BJ (cell line): ENCODE measurements around the gene UBE2J1. TPM values are rescaled to one million over a fixed set of nuclear protein-coding genes. Genes with fewer than 3 reads are reported as not detected.
A peak's percentile ranks its signal among the peaks of the same experiment; 100 is the strongest.

Source experiments
- CTCF ChIA-PET: fragments of 350-600 bp; formaldehyde crosslinking; extraction: SDS; loops from one replicate; lab custom pipeline; 2021; ENCODE audit warnings: antibody characterized with exemption, inconsistent platforms; lab: Yijun Ruan, JAX
- POLR2A ChIA-PET: fragments of 300-600 bp; sonication (Branson Sonifier 250); formaldehyde crosslinking; extraction: SDS; loops from one replicate; lab custom pipeline; 2021; ENCODE audit warnings: antibody characterized with exemption; lab: Charles Lee
- DNase-seq: peaks from one replicate; pipeline ENCODE4 v3.0.0-alpha.2; 2011; ENCODE audit warnings: low read depth
- H3K27me3 ChIP-seq: 2 replicates; pipeline ENCODE4 v1.6.0; 2011; ENCODE audit warnings: low read length; ENCODE audit not compliant: control insufficient read depth, insufficient read depth
- H3K36me3 ChIP-seq: 2 replicates; pipeline ENCODE4 v1.5.1; 2011; ENCODE audit warnings: low read length; ENCODE audit not compliant: control insufficient read depth, insufficient read depth
- H3K4me3 ChIP-seq: 2 replicates; pipeline ENCODE4 v1.5.1; 2011; ENCODE audit warnings: low read depth, mild to moderate bottlenecking, control low read depth, low read length
- polyA plus RNA-seq: library from polyadenylated mRNA; depleted of rRNA; stranded (reverse); fragments of >200 nt; gene quantifications from 2 replicates; pipeline ENCODE4 v1.2.3, GENCODE V29; 2011
- TF ChIP-seq, protein P1 (sequence below): IDR thresholded peaks from 2 replicates; pipeline ENCODE4 v1.5.1; 2011; ENCODE audit warnings: low read depth, mild to moderate bottlenecking, control low read depth, inconsistent platforms, low read length, moderate library complexity; ENCODE audit not compliant: insufficient read depth

The UBE2J1 gene
- polyA plus RNA-seq, 1 experiment: 27.1 TPM

DNA sequence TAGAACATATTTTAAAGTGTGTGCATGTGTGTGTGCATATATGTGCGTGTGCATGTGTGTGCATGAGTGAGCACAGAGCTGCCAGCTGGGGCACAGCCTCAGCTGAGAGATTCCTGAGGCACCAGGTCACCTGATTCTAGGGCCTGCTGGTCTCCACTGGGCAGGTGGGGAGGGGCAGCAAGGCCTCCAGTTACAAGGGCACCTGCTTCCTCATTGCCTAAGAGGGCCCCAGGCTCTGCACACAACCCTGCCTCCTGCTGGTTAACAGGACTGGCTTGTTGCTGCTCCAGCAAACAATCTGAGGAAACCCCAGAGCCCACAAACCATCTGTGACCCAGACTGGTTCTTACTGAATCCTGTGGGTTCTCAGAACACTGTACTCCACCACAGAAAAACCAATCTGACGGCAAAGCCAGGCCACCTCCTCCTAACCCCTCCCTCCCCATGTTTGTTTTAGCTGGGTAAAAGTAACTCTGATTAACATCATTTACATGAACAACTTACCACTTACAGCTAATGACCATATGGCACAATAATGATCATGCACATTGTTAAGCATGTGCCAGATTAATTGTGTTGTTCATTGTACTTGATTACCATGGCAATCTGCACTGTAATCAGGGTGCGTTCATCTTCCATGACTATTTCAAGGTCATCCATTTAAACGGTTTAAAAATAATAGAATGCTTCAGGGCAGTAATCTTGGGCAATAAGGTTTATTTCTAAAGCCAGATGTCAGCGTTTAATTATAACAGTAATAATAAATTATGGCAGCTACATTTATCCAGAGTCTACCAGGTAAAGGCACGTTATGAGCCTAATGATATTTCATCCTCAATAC lies 23.1 kb upstream of the UBE2J1 start:
- Histone ChIP-seq H3K4me3 (no peak overlapping the region), H3K36me3 (no peaks in the 10 kb centered on the region), H3K27me3 (peaks cover 3% of the 10 kb centered on the region)
- ChIA-PET CTCF (interaction anchor here (1.0 to 1.5 kb wide), 4 partner anchors 10 to 393 kb away, joined by 3 to 5 read pairs (median 4); no protein-coding TSS in a partner anchor), POLR2A (no interaction called here)
- TF ChIP-seq, protein P1, sequence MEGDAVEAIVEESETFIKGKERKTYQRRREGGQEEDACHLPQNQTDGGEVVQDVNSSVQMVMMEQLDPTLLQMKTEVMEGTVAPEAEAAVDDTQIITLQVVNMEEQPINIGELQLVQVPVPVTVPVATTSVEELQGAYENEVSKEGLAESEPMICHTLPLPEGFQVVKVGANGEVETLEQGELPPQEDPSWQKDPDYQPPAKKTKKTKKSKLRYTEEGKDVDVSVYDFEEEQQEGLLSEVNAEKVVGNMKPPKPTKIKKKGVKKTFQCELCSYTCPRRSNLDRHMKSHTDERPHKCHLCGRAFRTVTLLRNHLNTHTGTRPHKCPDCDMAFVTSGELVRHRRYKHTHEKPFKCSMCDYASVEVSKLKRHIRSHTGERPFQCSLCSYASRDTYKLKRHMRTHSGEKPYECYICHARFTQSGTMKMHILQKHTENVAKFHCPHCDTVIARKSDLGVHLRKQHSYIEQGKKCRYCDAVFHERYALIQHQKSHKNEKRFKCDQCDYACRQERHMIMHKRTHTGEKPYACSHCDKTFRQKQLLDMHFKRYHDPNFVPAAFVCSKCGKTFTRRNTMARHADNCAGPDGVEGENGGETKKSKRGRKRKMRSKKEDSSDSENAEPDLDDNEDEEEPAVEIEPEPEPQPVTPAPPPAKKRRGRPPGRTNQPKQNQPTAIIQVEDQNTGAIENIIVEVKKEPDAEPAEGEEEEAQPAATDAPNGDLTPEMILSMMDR: peak; percentile 17; the same call in 1 of the 2 replicates
- no peak for DNase-seq

DNA sequence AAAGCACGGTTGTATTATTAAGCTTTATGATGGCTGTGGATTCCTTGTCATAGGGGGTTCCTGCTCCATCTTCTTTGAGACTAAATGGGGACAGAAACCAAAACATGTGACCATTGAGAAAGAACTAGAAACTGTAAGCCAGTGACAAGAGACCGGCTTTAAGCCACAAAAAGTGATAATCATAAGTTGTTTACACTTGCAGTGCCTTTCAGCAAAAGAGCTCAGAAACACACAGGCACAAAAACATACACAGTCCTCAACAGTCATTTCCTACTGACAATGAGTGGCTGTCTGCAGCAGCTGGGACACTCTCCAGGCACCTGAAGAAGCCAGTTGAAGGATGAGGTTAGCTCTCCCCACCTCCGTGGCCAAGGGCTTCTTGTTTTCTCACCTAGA lies 20.0 kb upstream of the UBE2J1 start:
- CTCF ChIA-PET: interaction anchor here (0.7 to 2.3 kb wide), 32 partner anchors 8 to 409 kb away, joined by 3 to 23 read pairs (median 4); partner anchors contain the start of gene RNGTT
- DNase-seq: no peak
- Histone ChIP-seq H3K4me3 (no peak overlapping the region), H3K27me3 (peaks cover 3% of the 10 kb centered on the region; the same call in 1 of the 2 replicates), H3K36me3 (no peaks in the 10 kb centered on the region)
- TF ChIP-seq, protein P1: no peak
- POLR2A ChIA-PET: no interaction called here

DNA sequence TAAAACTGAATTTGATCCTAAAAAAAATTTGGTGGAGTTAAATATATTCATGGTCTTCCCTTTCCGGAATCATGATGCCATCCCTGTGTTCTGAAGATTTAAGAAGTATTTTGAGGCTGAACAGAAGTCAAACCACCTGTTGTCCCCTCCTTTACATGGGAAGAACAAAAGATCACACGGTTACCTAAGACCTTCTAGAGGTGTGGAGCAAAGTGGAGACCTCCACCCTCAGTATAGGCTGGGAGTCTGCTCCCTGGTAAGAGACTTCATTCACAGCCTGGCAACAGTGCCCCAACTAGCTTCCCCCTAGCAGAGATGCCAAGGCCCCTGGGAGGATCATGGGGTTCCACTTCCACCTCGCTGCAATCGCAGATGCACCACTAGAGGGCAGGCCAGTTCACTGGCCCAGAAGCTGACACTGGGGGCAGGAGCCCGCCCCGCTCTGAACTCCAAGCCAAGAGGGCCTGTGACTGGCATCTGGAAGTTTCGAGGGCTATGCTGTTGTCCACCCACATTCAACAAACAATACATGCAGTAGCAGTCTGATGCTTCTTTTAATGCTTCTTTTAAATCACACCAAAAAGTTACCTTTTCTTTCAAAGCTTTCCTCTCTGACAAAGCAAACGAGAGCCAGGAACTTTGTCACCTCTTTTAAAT lies 19.5 kb upstream of the UBE2J1 start:
- H3K4me3 ChIP-seq: no peak overlapping the region
- CTCF ChIA-PET: interaction anchor here (0.5 to 2.3 kb wide), 38 partner anchors 9 to 1107 kb away, joined by 3 to 23 read pairs (median 4); partner anchors contain the start of gene RNGTT
- POLR2A ChIA-PET: no interaction called here
- TF ChIP-seq, protein P1: peak; percentile 98
- H3K27me3 ChIP-seq: peaks cover 3% of the 10 kb centered on the region; the same call in 1 of the 2 replicates
- H3K36me3 ChIP-seq: no peaks in the 10 kb centered on the region
- DNase-seq: no peak

DNA sequence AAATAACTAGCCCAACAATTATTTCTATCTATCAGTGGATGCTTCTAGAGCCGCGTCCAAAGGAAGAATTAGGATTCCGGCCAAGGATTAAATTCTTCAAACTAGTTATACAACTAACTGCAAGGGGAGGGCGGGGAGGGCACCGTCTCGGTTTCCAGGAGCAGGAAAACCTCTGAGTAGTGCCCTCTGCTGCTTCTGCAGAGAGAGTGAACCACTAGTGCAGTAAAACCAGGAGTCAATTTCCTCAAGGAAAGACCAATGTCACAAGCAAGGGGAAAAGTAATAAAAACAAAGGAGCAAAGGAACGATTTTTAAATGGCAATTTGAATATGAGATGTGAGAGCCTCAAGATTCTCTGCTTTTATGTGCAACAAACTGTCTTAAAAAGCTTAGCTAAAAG lies 16.5 kb upstream of the UBE2J1 start:
- no peaks in the 10 kb centered on the region for H3K36me3 ChIP-seq
- TF ChIP-seq, protein P1: peak; percentile 72
- peaks cover 2% of the 10 kb centered on the region; the same call in 1 of the 2 replicates for H3K27me3 ChIP-seq
- DNase-seq: no peak
- CTCF ChIA-PET: interaction anchor here (0.9 to 5.2 kb wide), 11 partner anchors 9 to 386 kb away, joined by 3 to 41 read pairs (median 6); partner anchors contain the start of genes GABRR2 and UBE2J1
- POLR2A ChIA-PET: no interaction called here
- H3K4me3 ChIP-seq: no peak overlapping the region
